Left ventricle myocardium inferior (tissue), 1 donor: Measurements from ENCODE around the gene PPP2R2D. TPM values are rescaled to one million over a fixed set of nuclear protein-coding genes. Genes with fewer than 3 reads are reported as not detected.

Source experiments
- DNase-seq: peaks from one replicate; pipeline ENCODE4 v3.0.0-alpha.2; 2020
- H3K27ac ChIP-seq: fragments of 200-600 bp; replicated peaks from 2 replicates; pipeline ENCODE4 v1.8.0; 2021
- H3K27me3 ChIP-seq: fragments of 200-600 bp; 2 replicates; pipeline ENCODE4 v1.8.0; 2021; ENCODE audit warnings: low read depth
- H3K36me3 ChIP-seq: fragments of 200-600 bp; 2 replicates; pipeline ENCODE4 v1.8.0; 2021
- H3K4me1 ChIP-seq: fragments of 200-600 bp; 2 replicates; pipeline ENCODE4 v1.8.0; 2021
- H3K4me3 ChIP-seq: fragments of 200-600 bp; 2 replicates; pipeline ENCODE4 v1.8.0; 2021; ENCODE audit warnings: mild to moderate bottlenecking, moderate library complexity
- H3K9me3 ChIP-seq: fragments of 200-600 bp; replicated peaks from 2 replicates; pipeline ENCODE4 v1.8.0; 2021
- intact Hi-C: fragments of 100-400 bp; cut with micrococcal nuclease; formaldehyde crosslinking; loops from one replicate; pipeline ENCODE4 v1.11.0; 2022
- total RNA-seq: library from RNA; stranded (reverse); fragmentation: NEBNext Ultra II Directional; extraction: Animal tissue kit (Norgen Biotek cat#: 25700); gene quantifications from one replicate; pipeline ENCODE4 v1.2.1, GENCODE V29; 2021
- TF ChIP-seq, protein P1 (sequence below): fragments of 200-600 bp; IDR thresholded peaks from 2 replicates; pipeline ENCODE4 v1.8.0; 2021; ENCODE audit warnings: antibody characterized with exemption, mild to moderate bottlenecking, borderline replicate concordance
- donor health status: DM: no; HTN: yes; CAD: no; lungs with severe emphysema.

The PPP2R2D gene
- total RNA-seq, 1 donor from 2014 or later, result 38.2 TPM

- no peak for DNase-seq
- Histone ChIP-seq H3K4me3 (no peak overlapping the region), H3K27me3 (peaks cover 39% of the 10 kb centered on the region), H3K27ac (no peak overlapping the region), H3K4me1 (peaks cover 32% of the 10 kb centered on the region), H3K36me3 (no peaks in the 10 kb centered on the region), H3K9me3 (no peaks in the 10 kb centered on the region)
- intact Hi-C loops, result loop anchor here (10.0 kb wide), 1 partner anchor 77 kb away; no protein-coding TSS in a partner anchor
- TF ChIP-seq, protein P1, sequence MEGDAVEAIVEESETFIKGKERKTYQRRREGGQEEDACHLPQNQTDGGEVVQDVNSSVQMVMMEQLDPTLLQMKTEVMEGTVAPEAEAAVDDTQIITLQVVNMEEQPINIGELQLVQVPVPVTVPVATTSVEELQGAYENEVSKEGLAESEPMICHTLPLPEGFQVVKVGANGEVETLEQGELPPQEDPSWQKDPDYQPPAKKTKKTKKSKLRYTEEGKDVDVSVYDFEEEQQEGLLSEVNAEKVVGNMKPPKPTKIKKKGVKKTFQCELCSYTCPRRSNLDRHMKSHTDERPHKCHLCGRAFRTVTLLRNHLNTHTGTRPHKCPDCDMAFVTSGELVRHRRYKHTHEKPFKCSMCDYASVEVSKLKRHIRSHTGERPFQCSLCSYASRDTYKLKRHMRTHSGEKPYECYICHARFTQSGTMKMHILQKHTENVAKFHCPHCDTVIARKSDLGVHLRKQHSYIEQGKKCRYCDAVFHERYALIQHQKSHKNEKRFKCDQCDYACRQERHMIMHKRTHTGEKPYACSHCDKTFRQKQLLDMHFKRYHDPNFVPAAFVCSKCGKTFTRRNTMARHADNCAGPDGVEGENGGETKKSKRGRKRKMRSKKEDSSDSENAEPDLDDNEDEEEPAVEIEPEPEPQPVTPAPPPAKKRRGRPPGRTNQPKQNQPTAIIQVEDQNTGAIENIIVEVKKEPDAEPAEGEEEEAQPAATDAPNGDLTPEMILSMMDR, result no peak
These were observed 2.7 kb upstream of the PPP2R2D start for GRCh38 chr10:131898061-131898460.

- H3K9me3 ChIP-seq, result no peaks in the 10 kb centered on the region
- no peak overlapping the region for H3K27ac ChIP-seq
- H3K4me3 ChIP-seq, result no peak overlapping the region
- H3K27me3 ChIP-seq, result peaks cover 33% of the 10 kb centered on the region
- intact Hi-C loops, result loop anchor here (10.0 kb wide), 1 partner anchor 76 kb away; no protein-coding TSS in a partner anchor
- H3K4me1 ChIP-seq, result peaks cover 39% of the 10 kb centered on the region
- H3K36me3 ChIP-seq, result no peaks in the 10 kb centered on the region
- DNase-seq, result no peak
- TF ChIP-seq, protein P1, result no peak
These were observed 2.1 kb upstream of the PPP2R2D start for GRCh38 chr10:131898713-131899112.

DNA sequence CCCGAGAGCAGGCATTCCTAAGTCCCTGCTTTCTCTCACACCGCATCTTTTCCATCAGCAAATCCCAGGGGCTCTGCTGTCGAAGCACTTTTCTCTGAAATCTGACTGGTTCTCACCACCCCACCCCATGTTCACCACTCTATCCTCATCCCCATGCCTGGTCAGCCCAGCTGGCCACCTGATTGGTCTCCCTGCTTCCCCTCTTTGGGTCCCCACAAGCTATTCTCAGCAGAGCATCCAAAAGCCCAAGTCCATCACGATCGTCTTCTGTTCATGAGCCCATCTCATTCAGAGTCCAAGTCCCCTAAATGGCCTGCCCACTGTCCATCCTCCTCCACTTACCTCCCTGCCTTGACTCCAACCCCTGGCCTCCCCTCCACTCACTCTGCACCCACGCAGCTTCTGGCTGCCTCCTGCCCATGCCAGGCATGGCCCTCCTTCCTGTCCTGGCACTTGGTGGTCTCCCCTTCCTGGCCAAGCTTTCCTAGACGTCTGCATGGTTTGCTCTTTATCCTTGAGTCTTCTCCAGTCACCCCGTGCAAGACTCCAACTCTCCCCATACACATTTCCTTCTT, 1.6 kb upstream of the PPP2R2D start:
- no peak for DNase-seq
- Histone ChIP-seq H3K9me3 (no peaks in the 10 kb centered on the region), H3K27me3 (peaks cover 28% of the 10 kb centered on the region), H3K27ac (no peak overlapping the region), H3K36me3 (no peaks in the 10 kb centered on the region), H3K4me1 (peaks cover 44% of the 10 kb centered on the region), H3K4me3 (no peak overlapping the region)
- intact Hi-C loops, result loop anchor here (10.0 kb wide), 1 partner anchor 76 kb away; no protein-coding TSS in a partner anchor
- TF ChIP-seq, protein P1, result no peak

DNA sequence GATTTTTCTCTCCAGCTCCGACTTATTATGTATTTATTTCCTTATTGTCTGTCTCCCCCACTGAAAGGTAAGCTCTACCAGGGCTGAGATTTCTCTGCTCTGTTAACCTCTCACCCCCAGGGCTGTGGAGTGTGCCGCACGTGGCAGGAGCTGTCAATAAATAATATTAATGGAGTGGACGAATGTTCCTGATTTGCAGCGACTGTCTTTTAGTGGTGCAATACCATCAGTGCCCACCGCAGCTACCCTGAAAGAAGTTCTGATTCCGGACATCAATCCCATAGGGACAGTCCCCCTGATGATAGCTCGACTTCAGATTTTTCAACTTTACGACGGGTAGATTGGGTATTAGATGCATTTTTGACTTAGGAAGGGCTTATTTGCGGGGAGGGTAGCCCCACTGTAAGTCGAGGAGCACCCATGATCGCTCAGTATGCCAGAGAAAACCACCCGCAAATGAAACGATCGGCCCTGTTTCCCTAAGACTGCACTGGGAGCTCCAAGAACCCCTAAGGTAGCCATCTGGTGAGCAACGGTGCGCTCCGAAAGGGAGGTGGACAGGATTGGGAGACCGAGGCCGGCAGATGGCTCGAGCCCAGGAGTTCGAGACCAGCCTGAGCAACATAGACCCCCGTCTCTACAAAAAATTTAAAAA, 986 bp upstream of the PPP2R2D start:
- intact Hi-C loops, result loop anchor here (10.0 kb wide), 1 partner anchor 75 kb away; no protein-coding TSS in a partner anchor
- H3K27ac ChIP-seq, result peak overlapping the region; percentile 98

GRCh38 chr10:131901181-131901829, 497 bp downstream of the PPP2R2D start:
- Histone ChIP-seq H3K4me1 (peaks cover 65% of the 10 kb centered on the region), H3K9me3 (no peaks in the 10 kb centered on the region)
- DNase-seq, result peak; percentile 48

More for the DNA sequence above, 986 bp upstream of the PPP2R2D start:
- TF ChIP-seq, protein P1, result peak; percentile 8
- peaks cover 50% of the 10 kb centered on the region for H3K4me1 ChIP-seq
- H3K4me3 ChIP-seq, result peak overlapping the region; percentile 92
- DNase-seq, result no peak
- H3K36me3 ChIP-seq, result no peaks in the 10 kb centered on the region
- no peaks in the 10 kb centered on the region for H3K9me3 ChIP-seq
- peaks cover 24% of the 10 kb centered on the region for H3K27me3 ChIP-seq

More at GRCh38 chr10:131901181-131901829, 497 bp downstream of the PPP2R2D start:
- Histone ChIP-seq H3K36me3 (peaks cover 7% of the 10 kb centered on the region), H3K27me3 (peaks cover 18% of the 10 kb centered on the region), H3K27ac (peak overlapping the region; percentile 98), H3K4me3 (peak overlapping the region; percentile 92)
- TF ChIP-seq, protein P1, result no peak
- intact Hi-C loops, result no loop called here
